Stimulated activated CD4-positive, alpha-beta T cell treated with anti-CD3 and anti-CD28 coated beads, Interleukin-15, amount 100 ng/mL, for 48 hours (primary cell): ENCODE results near the gene THSD4.

Source experiments
- DNase-seq, 2 donors: peaks; one replicate each; pipeline ENCODE4 v3.0.0-alpha.2; 2020; ENCODE audit warnings: low read depth in 2 of 2

THSD4 gene

GRCh38 chr15:71225851-71226250, 110.6 kb downstream of the THSD4 start:
- no peak for DNase-seq

GRCh38 chr15:71226536-71227455, 111.5 kb downstream of the THSD4 start:
- no peak for DNase-seq

GRCh38 chr15:71228403-71228802, 113.1 kb downstream of the THSD4 start:
- DNase-seq, result no peak

- DNase-seq, result no peak
Observed at GRCh38 chr15:71230303-71230702, 115.0 kb downstream of the THSD4 start.

- no peak for DNase-seq
Observed at GRCh38 chr15:71231758-71232157, 116.5 kb downstream of the THSD4 start.

- no peak for DNase-seq
Observed at GRCh38 chr15:71232411-71232810, 117.1 kb downstream of the THSD4 start.

- no peak for DNase-seq
Observed at GRCh38 chr15:71237456-71238188, 122.4 kb downstream of the THSD4 start.

GRCh38 chr15:71238926-71239325, 123.7 kb downstream of the THSD4 start:
- no peak for DNase-seq

GRCh38 chr15:71239592-71240364, 124.5 kb downstream of the THSD4 start:
- no peak for DNase-seq

GRCh38 chr15:71242292-71242691, 127.0 kb downstream of the THSD4 start:
- no peak for DNase-seq

- no peak for DNase-seq
Observed at GRCh38 chr15:71244250-71244649, 129.0 kb downstream of the THSD4 start.

GRCh38 chr15:71245588-71245987, 130.3 kb downstream of the THSD4 start:
- no peak for DNase-seq

GRCh38 chr15:71248386-71248785, 133.1 kb downstream of the THSD4 start:
- no peak for DNase-seq

GRCh38 chr15:71249986-71250385, 134.7 kb downstream of the THSD4 start:
- no peak for DNase-seq

GRCh38 chr15:71250936-71251583, 135.8 kb downstream of the THSD4 start:
- DNase-seq, result no peak

- no peak for DNase-seq
Observed at GRCh38 chr15:71251584-71252043, 136.3 kb downstream of the THSD4 start.

- no peak for DNase-seq
Observed at GRCh38 chr15:71252044-71252739, 136.9 kb downstream of the THSD4 start.

GRCh38 chr15:71252740-71253047, 137.4 kb downstream of the THSD4 start:
- DNase-seq, result no peak

GRCh38 chr15:71254491-71254890, 139.2 kb downstream of the THSD4 start:
- no peak for DNase-seq

GRCh38 chr15:71256934-71257664, 141.8 kb downstream of the THSD4 start:
- DNase-seq, result no peak
